ENCODE results near the gene BMP8A.
"Not testable (repeated sequence)": the region's sequence is repeated elsewhere in the genome, so short reads cannot be mapped to it uniquely, and the experiment has no call there.

The BMP8A gene

DNA sequence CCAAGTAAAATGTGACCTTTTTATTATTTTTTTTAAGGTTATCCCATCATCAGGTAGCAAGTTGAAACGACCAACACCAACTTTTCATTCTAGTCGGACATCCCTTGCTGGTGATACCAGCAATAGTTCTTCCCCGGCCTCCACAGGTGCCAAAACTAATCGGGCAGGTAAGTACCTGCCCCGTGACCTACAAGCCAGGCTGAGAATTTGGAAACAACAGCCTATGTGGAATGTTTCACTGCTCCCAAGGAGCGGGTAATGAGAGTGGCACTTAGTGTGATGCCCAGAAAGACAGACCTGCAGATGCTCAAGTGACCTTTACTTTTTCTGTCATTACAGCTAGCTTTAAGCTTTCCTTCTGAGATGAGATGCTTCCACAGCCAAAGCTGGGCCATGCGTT, 6.9 kb upstream of the BMP8A start:
- DNase-seq (ENCODE audit: low spot score): no peak

DNA sequence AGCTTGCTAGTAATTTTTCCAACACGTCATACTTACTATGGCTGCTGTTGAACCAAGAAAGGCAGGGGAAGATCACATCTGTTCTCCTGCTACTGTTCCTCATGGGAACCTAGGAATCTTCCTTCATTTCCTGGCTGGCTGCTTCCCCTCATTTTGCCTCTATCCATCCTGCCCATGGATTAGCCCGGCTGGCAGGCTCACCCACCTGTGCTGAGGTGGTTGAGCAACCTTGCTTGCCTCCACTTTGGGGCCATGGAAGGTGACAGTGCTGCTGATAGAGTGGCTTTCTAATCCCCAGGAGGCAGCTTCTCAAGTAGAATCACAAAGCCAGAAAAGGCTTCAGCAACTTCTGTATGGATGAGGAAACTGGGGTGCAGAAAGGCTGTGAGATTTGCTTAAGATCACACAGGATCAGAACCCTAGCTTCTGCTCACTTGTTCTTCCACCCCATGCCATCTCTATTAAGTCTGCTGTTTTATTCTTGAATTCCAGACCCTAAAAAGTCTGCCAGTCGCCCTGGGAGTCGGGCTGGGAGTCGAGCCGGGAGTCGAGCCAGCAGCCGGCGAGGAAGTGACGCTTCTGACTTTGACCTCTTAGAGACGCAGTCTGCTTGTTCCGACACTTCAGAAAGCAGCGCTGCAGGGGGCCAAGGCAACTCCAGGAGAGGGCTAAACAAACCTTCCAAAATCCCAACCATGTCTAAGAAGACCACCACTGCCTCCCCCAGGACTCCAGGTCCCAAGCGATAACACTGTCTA, 6.2 kb upstream of the BMP8A start:
- no peak for DNase-seq (ENCODE audit: low spot score)

DNA sequence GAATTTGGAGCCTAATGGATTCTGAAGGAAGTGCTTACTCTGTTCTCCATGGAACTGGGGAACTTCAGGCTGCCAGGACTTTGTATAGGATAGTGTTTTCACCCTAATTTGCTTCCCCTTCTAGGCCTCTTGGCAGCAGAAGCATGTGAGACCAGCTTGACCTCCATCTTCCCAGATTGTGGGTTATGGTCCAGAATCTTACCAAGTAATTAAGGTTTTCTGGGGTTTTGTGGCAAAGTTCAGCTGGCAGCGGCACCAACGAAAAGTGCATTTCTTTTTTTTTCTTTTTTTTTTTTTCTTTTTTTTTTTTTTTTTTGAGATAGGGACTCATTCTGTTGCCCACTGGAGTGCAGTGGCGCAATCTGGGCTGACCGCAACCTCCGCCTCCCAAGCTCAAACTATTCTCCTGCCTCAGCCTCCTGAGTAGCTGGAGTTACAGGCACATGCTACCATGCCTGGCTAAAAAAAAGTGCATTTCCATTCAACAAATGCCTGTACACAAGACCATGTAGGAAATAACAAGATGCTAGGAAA, 3.4 kb upstream of the BMP8A start:
- no peak for DNase-seq (ENCODE audit: low spot score)

DNA sequence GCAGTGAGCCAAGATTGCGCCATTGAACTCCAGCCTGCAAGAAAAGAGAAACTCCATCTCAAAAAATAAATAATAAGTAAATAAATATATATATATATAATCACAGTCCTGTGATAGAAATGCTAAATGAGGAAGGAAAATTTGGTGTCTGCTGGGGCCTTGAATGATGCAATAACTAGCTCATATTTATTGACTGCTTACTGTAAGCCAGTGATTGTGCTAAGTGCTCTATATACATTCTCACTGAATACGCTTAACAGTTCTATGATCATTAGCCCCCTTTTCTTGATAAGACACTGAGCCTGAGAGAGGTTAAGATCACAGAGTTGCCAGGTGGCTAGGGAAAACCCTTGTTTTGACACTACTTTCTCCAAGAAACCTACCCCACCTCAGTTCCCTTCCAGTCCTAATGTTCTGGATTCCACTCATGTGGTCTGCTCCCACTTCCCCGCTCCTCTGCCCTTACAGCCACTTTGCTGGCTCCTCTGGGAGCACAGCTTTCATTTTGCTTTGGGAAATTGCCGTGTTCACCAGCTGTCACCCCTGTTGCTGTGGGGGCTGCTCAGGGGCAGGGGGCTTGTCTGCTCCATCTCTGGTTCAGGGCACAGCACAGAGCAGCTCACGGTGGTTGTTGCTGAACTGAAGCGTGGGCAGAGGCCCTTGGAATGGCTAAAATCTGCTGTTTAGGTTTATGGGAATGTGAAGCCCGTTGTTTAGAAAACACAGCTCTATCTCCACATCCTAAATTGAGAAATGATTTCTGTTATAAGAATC, 2.5 kb upstream of the BMP8A start:
- no peak for DNase-seq (ENCODE audit: low spot score)

DNA sequence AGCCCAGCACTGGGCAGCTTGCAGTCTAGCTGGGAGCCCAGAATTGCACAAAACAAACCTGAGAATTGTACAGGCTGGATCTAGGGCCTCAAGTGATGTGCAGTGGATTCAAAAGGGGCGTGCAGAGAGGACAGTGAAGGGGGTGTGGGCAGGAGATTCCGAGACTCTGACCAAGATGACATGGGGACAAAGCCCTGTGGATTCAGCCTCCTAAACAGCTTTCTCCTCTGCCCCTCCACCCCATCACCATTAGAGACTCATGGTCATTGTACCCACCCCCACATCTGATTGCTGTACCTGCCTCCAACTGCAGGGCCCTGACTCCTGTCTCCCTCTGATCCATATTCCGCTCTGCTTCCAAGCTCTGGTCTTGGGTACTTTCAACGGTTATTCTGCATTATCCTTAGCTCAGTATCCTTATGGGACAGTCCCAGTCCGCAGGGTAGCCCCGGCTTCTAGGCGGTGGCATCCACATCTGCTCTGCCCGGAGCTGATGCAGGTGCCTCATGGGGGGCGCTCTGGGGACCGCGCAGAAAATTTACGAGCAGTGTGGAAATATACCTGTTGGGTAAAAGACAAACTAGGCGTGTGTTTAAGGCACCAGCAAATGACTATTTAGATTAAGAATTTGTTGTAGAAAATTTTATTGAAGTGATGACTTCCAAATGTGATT, 1.7 kb upstream of the BMP8A start:
- no peak for DNase-seq (ENCODE audit: low spot score)

DNA sequence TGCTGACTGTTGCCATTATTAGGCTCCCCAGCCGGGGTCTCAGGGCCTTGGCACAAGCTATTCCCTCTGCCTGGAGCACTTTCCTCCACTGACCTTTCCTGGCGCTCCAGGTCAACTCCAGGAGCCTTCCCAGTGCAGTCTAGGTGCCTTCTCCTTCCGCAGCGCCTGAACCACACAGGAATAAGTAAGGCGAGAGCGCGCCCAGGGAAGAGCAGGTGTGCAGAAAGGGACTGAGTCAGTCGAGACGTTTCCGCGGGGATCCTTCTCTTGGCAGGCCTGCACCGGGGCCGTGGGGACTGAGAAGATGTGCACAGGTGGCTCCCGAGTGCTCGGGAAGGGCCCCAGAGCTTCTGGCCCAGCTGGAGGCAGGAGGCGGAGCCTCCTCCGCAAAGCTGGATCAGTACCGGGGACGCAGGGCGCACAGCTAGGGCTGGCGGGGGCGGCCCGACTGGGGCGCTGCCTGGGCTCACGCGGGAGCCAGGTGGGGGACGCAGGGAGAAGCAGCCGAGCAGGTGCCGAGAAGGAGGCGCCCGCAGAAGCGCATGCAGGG, 765 bp upstream of the BMP8A start:
- DNase-seq (ENCODE audit: low spot score): no peak

DNA sequence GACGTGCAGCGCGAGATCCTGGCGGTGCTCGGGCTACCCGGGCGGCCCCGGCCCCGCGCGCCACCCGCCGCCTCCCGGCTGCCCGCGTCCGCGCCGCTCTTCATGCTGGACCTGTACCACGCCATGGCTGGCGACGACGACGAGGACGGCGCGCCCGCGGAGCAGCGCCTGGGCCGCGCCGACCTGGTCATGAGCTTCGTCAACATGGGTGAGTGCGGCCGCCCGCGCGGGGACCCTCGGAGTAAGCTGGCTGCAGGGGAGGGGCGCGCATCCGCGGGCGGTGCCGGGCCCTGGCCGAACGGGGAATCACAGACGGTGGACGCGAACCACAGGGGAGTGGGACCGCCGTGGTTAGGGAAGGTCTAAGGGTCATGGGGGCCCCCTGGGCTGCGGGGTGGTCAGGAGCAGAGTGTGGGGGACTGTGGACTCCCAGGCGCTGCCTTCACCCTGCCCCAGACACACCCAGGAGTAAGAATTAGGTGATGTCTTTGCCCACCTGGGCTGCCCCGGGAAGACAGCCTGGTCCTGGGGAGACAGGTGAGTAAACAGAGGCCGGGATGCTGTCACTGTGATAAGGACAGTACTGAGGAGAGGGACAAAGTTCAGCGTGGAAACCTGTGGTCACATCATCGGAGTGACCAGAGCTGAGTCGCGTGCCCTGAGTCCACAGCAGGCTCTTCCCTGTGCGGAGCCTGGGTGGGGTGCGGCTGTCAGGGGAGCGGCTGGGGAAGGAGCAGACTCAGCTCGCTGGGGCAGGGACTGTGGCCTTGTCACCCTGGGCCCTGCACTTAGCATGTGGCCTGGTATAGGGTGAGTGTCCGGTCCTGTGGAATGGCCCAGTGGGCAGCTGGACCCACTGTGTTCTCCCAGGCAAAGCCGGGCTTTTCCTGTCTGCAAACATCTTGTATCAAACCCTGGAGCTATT, 944 bp downstream of the BMP8A start:
- not testable (repeated sequence) for DNase-seq (ENCODE audit: low spot score)

DNA sequence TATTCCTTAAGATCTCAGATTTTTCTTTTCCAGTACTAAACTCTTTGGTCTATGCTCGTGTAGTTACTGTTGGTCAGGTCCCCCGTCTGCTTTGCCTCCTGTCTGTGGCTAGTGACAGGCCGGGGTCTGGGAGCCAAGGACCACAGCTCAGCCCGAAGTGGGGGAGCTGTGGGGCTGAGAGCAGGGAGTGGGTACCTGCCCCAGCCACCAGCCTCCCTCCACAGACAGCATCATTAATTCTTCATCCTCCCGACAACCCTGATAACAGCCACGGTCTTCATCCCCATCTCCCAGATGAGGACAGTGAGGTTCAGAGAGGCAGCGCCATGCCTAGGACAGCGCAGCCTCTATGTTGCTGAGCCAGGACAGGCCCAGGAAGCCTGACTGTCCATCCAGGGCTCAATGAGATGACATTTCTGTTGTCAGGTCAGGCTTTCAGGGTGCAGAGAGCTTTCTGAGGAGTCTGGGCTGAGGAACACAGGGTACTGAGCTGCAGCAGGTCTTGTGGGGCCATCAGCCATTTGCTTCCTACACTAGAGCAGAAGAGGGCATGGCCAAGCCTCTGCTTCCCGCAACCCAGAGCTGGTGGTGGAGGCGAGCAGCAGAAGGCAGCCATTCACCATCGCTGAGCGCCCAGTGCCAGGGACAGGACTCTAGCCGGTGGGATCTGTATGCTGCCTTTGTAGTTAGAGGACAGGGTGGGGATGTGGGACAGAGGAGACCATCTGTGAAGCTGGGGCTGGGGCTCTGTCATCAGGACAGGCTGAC, 1.8 kb downstream of the BMP8A start:
- not testable (repeated sequence) for DNase-seq (ENCODE audit: low spot score)

DNA sequence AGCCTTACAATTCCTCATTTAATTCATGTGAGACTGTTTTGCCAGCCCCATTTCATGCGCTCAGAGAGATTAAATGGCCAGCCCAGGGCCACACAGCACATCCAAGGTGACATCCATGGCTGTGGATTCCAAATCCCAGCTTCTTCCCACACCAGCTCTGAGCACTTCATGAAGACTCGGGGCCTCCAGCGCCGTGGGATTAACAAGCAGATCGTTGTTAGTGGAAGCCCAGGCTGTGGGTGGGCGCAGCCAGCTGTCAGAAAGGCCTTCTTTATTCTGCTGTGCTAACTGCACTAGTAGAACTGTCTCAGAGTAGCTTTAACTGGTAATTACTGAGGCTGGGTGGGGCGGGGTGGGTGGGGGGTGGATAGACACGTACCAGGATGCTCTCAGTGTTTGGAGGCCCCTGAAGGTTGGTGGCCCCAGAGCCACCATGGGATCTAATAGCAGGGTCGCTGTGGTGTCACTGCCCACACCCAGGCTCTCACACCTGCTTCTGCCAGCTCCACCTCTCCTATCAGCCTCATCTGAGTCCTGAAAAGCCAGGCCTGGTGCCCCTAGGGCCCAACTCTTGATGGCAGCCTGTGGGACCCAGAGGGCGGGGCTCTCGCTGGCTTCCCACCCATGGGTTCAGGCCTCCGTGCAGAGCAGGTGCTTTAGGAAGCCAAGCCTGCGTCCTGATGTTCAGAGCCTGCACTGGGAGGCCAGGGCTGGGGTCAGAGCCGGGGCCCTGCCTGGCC, 3.4 kb downstream of the BMP8A start:
- no peak for DNase-seq (ENCODE audit: low spot score)

DNA sequence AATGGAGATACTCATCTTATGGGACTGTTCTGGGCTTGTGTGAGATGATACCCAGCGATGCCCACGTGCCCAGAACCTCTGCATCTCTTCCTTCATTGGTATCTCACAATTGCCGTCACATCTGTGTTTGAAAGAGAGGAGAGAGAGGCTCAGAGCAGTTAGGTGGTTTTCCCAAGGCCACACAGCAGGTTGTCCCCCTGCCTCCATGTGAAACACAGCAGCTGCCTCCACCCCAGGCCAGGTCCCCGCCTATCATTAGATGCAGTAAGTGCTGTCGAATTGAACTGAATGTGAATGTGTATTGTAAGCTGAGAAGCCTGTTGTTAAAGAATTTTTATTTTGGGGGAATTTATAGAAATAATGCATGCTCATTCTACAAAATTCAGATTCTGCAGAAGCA, 5.1 kb downstream of the BMP8A start:
- not testable (repeated sequence) for DNase-seq (ENCODE audit: low spot score)

DNA sequence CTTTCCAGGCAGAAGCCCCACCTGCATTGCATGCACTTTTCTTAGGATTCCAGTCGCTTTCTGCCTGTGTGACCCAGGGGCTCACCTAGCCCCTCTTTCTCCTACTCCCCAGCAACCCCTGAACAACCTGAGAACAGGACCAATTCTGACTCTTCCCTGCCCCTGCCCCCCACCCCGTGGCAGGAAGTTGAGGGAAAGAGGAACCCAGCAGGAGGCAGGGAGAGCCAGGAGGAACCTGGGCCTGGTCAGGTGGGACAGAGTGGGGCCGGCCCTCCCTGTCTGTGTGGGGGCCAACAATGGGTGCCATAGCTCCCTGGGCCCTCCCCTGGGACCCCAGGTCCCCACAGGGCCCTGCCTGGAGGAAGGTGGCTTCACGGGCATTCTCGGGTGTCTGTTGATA, 6.1 kb downstream of the BMP8A start:
- DNase-seq (ENCODE audit: low spot score): no peak

DNA sequence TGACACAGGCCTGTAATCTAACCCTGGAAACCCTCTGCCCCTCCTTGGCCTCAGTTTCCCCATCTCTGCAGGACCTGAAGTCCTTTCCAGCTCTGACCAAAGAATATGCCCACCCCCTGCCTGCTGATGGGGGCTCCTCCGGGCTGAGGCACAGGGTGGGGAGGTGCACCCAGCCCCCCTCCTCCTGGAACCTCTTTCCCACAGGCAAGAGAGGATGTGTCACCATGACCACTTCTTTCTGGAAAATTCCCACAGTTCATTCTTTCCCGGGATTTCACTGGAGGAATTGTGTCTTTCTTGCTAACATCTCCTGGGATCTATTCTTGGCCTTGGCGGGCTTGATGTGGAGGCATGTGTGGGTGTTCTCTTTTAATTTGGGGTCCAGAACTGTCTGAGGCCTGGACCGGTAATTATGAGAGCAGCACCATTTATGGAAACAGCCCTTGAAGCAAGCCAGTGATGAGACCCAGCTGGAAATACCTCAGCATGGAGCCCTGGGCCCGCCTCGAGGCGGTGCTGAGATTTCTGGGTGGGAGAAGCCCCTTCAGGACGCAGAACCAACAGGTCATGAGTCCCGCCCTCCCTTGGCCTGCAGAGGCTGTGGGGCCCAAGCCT, 6.8 kb downstream of the BMP8A start:
- DNase-seq (ENCODE audit: low spot score): not testable (repeated sequence)

DNA sequence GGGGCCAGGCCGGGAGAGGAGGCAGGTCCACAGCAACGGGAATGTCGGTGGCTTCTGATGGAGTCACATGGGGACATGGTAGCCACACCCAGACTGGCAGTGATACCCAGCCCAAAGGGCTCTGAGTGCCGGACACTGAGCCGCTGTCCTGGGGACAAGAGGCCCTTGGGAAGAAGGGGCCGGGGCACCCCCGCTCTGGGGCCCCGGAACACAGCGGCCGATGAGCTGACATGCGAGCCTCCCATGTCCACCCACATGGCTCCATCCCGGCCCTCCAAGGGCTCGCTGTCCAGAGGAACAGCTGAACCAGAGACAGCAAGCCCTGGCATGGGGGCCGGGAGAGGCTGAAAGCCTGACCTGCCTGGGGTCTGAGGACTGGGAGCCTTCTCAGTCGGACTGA, 7.4 kb downstream of the BMP8A start:
- not testable (repeated sequence) for DNase-seq (ENCODE audit: low spot score)

DNA sequence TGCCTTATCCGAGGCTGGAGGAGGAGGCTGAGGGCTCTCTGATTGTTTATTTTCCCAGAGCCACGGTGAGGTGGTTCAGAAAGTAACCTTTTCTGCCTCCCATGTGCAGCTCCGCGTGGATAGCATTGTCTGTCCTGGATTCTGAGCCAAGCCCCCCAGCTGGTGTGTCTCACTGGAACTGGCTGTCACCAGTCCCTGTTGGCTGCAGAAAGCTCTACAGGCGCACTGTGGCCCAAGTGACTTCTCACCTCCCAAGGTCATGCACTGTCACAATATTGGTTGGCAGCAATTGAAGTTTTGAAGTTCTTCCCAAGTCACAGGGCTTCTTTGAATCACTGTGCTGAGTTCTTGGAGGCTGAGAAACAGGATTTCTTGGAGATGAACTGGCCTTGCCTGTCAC, 8.2 kb downstream of the BMP8A start:
- DNase-seq (ENCODE audit: low spot score): no peak

DNA sequence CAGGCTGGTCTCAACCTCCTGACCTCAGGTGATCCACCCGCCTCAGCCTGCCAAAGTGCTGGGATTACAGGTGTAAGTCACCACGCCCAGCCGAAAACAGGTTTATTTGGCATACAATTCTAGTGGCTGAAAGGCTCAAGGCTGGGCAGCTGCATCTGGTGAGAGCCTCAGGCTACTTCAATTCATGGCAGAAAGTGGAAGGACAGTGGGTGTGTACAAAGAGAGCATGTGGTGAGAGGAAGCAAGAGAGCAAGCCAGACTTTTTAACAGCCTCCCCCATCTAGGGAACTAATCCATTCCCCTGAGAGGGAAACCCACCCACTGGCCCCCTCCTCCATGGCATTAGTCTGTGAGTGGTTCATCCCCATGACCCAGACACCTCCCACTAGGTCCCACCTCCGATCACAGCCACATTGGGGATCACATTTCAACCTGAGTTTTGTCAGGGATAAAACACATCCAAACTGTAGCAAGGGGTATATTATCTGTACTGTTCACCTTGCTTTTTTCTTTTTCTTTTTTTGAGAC, 9.5 kb downstream of the BMP8A start:
- DNase-seq (ENCODE audit: low spot score): no peak

DNA sequence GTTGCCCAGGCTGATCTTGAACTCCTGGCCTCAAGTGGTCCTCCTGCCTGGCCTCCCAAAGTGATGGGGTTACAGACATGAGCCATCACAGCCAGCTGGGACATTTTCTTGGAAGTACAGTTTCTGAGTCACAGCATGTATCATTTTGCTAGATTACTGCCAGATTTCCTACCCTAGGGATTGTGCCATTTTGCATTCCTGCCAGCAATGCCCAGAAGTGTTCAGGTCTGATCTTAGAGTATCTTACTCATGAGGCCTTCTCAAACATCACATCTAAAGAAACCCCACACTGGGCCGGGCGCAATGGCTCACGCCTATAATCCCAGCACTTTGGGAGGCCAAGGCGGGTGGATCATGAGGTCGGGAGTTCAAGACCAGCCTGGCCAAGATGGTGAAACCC, 10.2 kb downstream of the BMP8A start:
- no peak for DNase-seq (ENCODE audit: low spot score)

DNA sequence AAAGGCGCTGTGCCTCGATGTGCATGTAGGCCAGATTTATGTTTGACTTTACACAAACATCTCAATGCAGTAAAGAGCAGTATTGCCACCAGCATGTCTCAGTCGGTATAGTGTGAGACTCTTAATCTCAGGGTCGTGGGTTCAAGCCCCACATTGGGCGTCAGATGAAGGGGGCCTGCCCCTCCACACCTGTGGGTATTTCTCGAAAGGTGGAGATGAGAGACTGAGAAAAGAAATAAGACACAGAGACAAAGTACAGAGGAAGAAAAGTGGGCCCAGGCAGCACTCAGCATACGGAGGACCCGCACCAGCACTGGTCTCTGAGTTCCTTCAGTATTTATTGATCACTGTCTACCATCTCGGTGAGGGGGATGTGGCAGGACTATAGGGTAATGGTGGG, 13.0 kb downstream of the BMP8A start:
- DNase-seq (ENCODE audit: low spot score): not testable (repeated sequence)

DNA sequence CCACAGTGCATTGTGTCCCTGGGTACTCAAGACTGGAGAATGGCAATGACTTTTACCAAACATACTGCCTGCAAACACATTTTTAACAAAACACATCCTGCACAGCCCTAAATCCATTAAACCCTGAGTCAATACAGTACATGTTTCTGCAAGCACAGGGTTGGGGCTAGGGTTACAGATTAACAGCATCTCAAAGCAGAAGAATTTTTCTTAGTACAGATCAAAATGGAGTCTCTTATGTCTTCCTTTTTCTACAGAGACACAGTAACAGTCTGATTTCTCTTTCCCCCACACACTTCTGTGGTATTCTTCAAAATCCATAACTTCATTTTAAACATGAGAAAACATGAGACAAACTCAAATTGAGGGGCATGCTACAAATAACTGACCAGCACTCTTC, 13.9 kb downstream of the BMP8A start:
- no peak for DNase-seq (ENCODE audit: low spot score)
